ENCODE data around the gene NRCAM.

Gene NRCAM

DNA sequence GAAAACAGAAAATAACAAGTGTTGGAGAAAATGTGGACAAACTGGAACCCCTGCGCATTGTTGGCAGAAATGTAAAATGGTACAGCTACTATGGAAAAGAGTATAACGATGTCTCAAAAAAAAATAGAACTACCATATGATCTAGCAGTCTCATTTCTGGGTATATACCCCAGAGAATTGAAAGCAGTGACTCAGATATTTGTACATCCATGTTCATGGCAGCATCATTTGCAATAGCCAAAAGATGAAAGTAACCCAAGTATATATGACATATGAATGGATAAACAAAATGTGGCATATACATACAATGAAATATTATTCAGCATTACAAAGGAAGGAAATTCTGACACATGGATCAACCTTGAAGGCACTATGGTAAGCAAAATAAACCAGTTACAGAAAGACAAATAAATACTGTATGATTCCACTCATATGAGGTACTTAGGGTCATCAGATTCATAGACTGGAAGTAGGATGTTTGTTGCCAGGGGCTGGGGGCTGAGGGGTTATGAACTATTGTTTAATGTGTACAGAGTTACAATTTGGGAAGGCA, 4.9 kb downstream of the NRCAM start:
- Mint-ChIP-seq H3K36me3 (no peaks in the 10 kb centered on the region), H3K27ac (no peak overlapping the region), H3K4me3 (no peak overlapping the region), H3K27me3 (no peaks in the 10 kb centered on the region), H3K4me1 (ENCODE audit: low read depth) (peaks cover 45% of the 10 kb centered on the region), H3K9me3 (ENCODE audit: low read depth) (no peaks in the 10 kb centered on the region)

DNA sequence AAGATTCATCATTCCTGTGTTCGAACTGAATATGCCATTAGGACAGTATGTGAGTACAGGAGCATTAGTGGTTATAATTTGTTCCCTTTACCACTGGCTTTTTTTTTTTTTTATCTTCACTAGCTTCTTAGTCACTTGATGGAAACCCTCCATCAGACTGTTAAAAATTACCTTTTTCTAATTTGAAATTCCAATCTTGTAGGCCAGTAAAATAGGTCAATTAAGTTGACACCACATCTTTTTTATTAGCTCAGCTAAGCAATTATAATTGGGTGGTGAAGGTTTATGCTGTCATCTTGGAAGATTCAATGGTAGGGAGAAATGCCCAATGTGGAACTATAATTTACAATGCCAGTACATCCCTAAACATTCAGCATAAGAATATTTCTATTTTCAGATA, 6.1 kb downstream of the NRCAM start:
- no peak overlapping the region for H3K4me3 Mint-ChIP-seq
- no peak overlapping the region for H3K27ac Mint-ChIP-seq
- H3K4me1 Mint-ChIP-seq (ENCODE audit: low read depth) = peaks cover 47% of the 10 kb centered on the region
- H3K9me3 Mint-ChIP-seq (ENCODE audit: low read depth) = no peaks in the 10 kb centered on the region
- no peaks in the 10 kb centered on the region for H3K36me3 Mint-ChIP-seq
- no peaks in the 10 kb centered on the region for H3K27me3 Mint-ChIP-seq

DNA sequence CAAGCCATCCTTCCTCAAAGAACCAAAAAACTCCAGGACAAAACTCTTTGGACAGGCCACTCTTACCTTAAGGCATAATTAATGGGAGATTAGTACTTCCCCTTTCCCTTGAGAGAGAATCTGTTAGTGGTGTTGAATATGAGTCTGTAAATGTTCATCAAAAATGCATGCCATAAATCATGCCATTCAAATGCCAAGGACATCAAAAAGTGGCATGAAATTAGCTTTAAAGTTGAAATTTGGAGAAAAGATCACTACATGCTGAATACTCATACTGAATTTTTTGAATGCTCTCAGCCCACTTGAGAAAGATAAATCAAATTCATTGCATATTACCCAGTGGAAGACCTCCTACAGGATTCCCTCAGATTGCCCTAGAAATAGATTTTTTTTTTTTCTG, 6.7 kb downstream of the NRCAM start:
- Mint-ChIP-seq H3K4me1 (ENCODE audit: low read depth) (peaks cover 45% of the 10 kb centered on the region), H3K36me3 (no peaks in the 10 kb centered on the region), H3K4me3 (no peak overlapping the region), H3K9me3 (ENCODE audit: low read depth) (no peaks in the 10 kb centered on the region), H3K27ac (no peak overlapping the region), H3K27me3 (no peaks in the 10 kb centered on the region)

GRCh38 chr7:108448584-108449505, 7.4 kb downstream of the NRCAM start:
- Mint-ChIP-seq H3K4me3 (no peak overlapping the region), H3K9me3 (ENCODE audit: low read depth) (no peaks in the 10 kb centered on the region), H3K27me3 (no peaks in the 10 kb centered on the region), H3K27ac (no peak overlapping the region), H3K36me3 (no peaks in the 10 kb centered on the region), H3K4me1 (ENCODE audit: low read depth) (peaks cover 39% of the 10 kb centered on the region)

GRCh38 chr7:108442039-108442568, 14.1 kb downstream of the NRCAM start:
- Mint-ChIP-seq H3K36me3 (peaks cover 3% of the 10 kb centered on the region), H3K4me3 (no peak overlapping the region), H3K9me3 (ENCODE audit: low read depth) (no peaks in the 10 kb centered on the region), H3K27ac (peak overlapping the region; percentile 89), H3K27me3 (no peaks in the 10 kb centered on the region), H3K4me1 (ENCODE audit: low read depth) (peaks cover 29% of the 10 kb centered on the region)

DNA sequence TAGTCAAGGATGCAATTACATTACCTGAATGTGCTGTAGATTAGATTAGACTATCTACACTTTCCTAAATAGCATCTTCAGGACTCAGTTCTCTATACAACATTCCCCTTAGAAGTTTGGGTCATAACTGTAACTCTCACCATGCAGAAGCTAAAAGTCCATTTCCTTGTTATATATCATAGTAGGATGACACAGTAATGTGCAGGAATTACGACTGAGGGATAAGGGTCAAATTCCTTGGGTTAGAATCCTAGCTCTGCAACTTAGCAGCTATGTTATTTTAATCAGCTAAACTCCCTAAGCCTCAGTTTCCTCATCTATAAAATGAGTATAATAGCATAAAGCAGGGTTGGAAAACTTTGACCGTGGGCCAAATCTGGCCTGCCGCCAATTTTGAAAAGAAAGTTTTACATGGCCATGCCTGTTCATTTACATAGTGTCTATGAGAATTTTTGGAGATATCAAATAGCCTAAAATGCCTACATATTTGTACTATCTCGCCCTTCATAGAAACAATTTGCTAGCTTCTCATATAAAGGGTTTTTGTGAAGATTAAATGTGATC, 14.8 kb downstream of the NRCAM start:
- H3K36me3 Mint-ChIP-seq = peaks cover 3% of the 10 kb centered on the region
- no peaks in the 10 kb centered on the region for H3K27me3 Mint-ChIP-seq
- peaks cover 27% of the 10 kb centered on the region for H3K4me1 Mint-ChIP-seq (ENCODE audit: low read depth)
- no peak overlapping the region for H3K27ac Mint-ChIP-seq
- no peaks in the 10 kb centered on the region for H3K9me3 Mint-ChIP-seq (ENCODE audit: low read depth)
- no peak overlapping the region for H3K4me3 Mint-ChIP-seq

DNA sequence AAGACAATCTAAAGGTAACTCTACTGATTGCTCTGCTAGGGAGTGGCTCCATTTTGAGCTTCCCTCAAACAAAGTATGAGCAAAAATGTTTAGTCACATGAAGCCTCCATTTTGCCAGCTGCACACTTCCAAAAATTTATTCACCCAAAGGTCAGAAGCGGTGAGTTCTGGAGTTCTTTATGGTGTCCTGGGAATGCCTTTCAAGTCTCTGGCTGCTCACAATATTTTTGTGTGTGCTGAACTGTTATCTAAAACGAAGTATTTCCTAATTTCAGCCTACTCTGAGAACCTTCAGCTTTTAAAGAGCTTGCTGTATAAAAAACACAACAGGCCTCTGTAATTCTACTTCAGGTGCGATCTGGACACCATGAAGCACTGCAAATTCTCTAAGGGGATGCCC, 15.6 kb downstream of the NRCAM start:
- Mint-ChIP-seq H3K4me1 (ENCODE audit: low read depth) (peaks cover 23% of the 10 kb centered on the region), H3K27ac (peak overlapping the region; percentile 78), H3K36me3 (peaks cover 3% of the 10 kb centered on the region), H3K27me3 (no peaks in the 10 kb centered on the region), H3K9me3 (ENCODE audit: low read depth) (no peaks in the 10 kb centered on the region), H3K4me3 (no peak overlapping the region)

DNA sequence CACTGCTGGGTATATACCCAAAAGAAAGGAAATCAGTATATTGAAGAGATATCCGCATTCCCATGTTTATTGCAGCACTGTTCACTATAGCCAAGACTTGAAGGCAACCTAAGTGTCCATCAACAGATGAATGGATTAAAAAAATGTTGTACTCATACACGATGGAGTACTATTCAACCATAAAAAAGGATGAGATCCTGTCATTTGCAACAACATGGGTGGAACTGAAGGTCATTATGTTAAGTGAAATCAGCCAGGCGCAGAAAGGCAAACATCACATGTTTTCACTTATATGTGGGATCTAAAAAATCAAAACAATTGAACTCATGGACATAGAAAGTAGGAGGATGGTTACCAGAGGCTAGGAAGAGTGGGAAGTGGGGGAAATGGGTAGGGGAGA, 19.3 kb downstream of the NRCAM start:
- Mint-ChIP-seq H3K4me1 (ENCODE audit: low read depth) (peaks cover 32% of the 10 kb centered on the region), H3K27me3 (no peaks in the 10 kb centered on the region), H3K9me3 (ENCODE audit: low read depth) (no peaks in the 10 kb centered on the region), H3K27ac (no peak overlapping the region), H3K36me3 (peaks cover 5% of the 10 kb centered on the region), H3K4me3 (no peak overlapping the region)

DNA sequence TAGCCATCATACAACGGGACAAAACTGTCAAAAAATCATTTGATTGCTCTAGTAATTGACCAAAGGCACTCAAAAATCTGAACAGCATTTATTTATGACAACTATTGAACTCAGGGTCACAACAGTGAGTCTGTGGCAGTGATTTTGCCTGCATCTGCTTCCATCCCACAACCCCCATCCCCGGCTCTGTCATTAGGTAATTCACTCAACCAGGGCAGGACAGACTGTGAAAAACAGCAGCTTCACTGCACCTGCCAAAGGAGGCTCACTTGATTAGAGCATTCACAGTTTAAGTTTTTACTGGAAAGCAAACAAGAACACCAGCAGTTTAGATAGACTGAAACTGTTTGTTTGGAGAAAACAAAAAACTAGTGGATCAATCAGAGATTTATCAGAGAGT, 22.2 kb downstream of the NRCAM start:
- H3K27me3 Mint-ChIP-seq = no peaks in the 10 kb centered on the region
- H3K9me3 Mint-ChIP-seq (ENCODE audit: low read depth) = no peaks in the 10 kb centered on the region
- H3K27ac Mint-ChIP-seq = no peak overlapping the region
- H3K36me3 Mint-ChIP-seq = peaks cover 12% of the 10 kb centered on the region
- H3K4me1 Mint-ChIP-seq (ENCODE audit: low read depth) = peaks cover 27% of the 10 kb centered on the region
- H3K4me3 Mint-ChIP-seq = no peak overlapping the region

GRCh38 chr7:108431099-108431498, 25.1 kb downstream of the NRCAM start:
- Mint-ChIP-seq H3K4me1 (ENCODE audit: low read depth) (peaks cover 26% of the 10 kb centered on the region), H3K36me3 (peaks cover 16% of the 10 kb centered on the region), H3K27me3 (no peaks in the 10 kb centered on the region), H3K27ac (no peak overlapping the region), H3K4me3 (no peak overlapping the region), H3K9me3 (ENCODE audit: low read depth) (no peaks in the 10 kb centered on the region)

DNA sequence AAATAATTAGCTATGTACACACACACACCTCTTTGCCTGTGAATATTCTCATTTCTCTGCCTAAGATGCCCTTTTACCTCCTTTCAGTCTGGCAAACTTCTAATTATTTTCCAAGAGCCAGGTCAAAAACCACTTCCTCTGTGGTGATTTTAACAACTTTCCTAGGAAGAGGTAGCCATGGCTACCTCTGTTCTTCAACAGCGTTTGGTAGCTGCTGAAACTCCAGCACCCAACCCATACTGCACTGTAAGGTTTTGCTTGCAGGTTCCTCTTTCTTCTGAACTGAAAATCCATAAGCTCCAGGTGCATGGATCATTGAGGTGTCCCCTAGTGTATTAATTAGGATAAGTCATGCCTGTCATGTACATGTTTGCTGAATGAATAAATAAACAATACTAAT, 25.6 kb downstream of the NRCAM start:
- Mint-ChIP-seq H3K4me1 (ENCODE audit: low read depth) (peaks cover 26% of the 10 kb centered on the region), H3K4me3 (no peak overlapping the region), H3K9me3 (ENCODE audit: low read depth) (no peaks in the 10 kb centered on the region), H3K27ac (no peak overlapping the region), H3K36me3 (peaks cover 16% of the 10 kb centered on the region), H3K27me3 (no peaks in the 10 kb centered on the region)

- Mint-ChIP-seq H3K27ac (no peak overlapping the region), H3K4me3 (no peak overlapping the region), H3K27me3 (no peaks in the 10 kb centered on the region), H3K36me3 (peaks cover 11% of the 10 kb centered on the region), H3K9me3 (ENCODE audit: low read depth) (no peaks in the 10 kb centered on the region), H3K4me1 (ENCODE audit: low read depth) (peaks cover 17% of the 10 kb centered on the region)
These were observed 28.5 kb downstream of the NRCAM start for GRCh38 chr7:108427766-108428165.

DNA sequence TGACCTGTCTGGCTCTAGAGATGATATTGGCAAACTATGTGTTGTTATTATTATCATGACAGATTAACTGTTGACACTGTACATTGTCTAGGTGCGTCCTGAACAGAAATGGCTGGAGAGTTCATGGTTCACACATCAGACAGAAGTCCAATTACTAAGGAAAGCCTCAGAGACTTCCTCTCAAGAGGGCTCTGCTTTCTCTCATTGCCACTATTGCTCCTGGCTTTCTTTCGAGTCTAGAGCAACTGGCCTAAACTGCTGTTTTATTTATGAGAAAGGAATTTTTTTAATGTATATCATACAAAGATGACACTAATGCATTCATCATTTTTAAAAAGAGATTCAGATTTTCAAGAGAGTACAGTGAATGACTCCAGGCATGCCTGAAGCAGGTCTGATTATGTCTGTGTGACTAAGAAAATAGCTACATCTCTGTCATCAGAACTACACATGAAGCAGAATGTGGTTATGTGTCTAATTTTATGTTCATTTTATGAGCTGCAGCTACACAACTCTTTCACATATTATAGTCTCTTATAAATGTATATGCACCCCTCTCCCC, 30.4 kb downstream of the NRCAM start:
- Mint-ChIP-seq H3K27ac (peak overlapping the region; percentile 11), H3K4me1 (ENCODE audit: low read depth) (peaks cover 32% of the 10 kb centered on the region), H3K4me3 (no peak overlapping the region), H3K27me3 (no peaks in the 10 kb centered on the region), H3K36me3 (peaks cover 7% of the 10 kb centered on the region), H3K9me3 (ENCODE audit: low read depth) (no peaks in the 10 kb centered on the region)

DNA sequence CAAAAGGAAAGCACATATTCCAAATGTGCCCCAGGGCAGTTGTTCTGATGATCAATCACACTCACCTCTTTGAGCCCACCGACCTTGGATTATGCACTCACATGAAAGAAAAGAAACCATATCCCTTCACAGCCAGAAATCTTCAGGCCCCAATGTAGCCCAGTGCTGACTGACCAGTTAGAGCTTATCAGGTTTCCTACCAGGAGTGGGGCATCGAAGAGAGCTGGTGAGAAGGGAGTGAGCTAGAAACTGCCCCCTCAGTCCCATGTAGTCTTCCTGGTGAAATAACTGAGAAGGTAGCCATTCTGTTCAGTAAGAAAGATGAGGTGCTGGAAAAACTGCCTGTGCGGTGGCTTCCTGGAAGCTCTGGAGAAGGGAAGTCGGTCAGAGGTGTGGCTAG, 32.2 kb downstream of the NRCAM start:
- no peaks in the 10 kb centered on the region for H3K9me3 Mint-ChIP-seq (ENCODE audit: low read depth)
- peaks cover 4% of the 10 kb centered on the region for H3K36me3 Mint-ChIP-seq
- H3K27ac Mint-ChIP-seq = no peak overlapping the region
- H3K4me3 Mint-ChIP-seq = no peak overlapping the region
- H3K4me1 Mint-ChIP-seq (ENCODE audit: low read depth) = peaks cover 43% of the 10 kb centered on the region
- H3K27me3 Mint-ChIP-seq = no peaks in the 10 kb centered on the region

All from activated naive CD8-positive, alpha-beta T cell (primary cell).